GM12878 (cell line): ENCODE data around the gene LPAR3. TPM values are rescaled to one million over a fixed set of nuclear protein-coding genes. Genes with fewer than 3 reads are reported as not detected.

Experiments used
- ATAC-seq: fragments of 200-7000 bp; cut with Tn5 transposase; 3 replicates; pipeline ENCODE4 v1.9.1; 2020; ENCODE audit warnings: mild to moderate bottlenecking, moderate library complexity
- BruUV-seq: library from RNA; stranded (reverse); fragments of 400-500 nt; replicated peaks from 2 replicates; lab custom pipeline; 2021; lab: Mats Ljungman, UMichigan
- CTCF ChIA-PET: fragments of 300-600 bp; sonication (Branson Sonifier 250); formaldehyde crosslinking; extraction: SDS; loops from one replicate; lab custom pipeline; 2021; ENCODE audit warnings: inconsistent platforms; lab: Yijun Ruan, JAX
- POLR2A ChIA-PET: fragments of 350-600 bp; formaldehyde crosslinking; extraction: SDS; loops from one replicate; lab custom pipeline; 2021; ENCODE audit warnings: inconsistent platforms; lab: Charles Lee
- RAD21 ChIA-PET: fragments of 300-600 bp; sonication (Branson Sonifier 250); formaldehyde crosslinking; loops from one replicate; lab custom pipeline; 2023; ENCODE audit warnings: antibody characterized with exemption; ENCODE audit not compliant: unreplicated experiment; lab: Charles Lee
- SMC1A ChIA-PET: fragments of 300-600 bp; sonication (Branson Sonifier 250); formaldehyde crosslinking; loops from one replicate; lab custom pipeline; 2023; ENCODE audit not compliant: unreplicated experiment, uncharacterized antibody; lab: Charles Lee
- DNase-seq: peaks from one replicate; pipeline ENCODE4 v3.0.0-alpha.2; 2011; ENCODE audit warnings: low read depth, low spot score
- FAIRE-seq: peaks from 3 replicates; lab custom pipeline; 2011; peaks lifted over from hg19 to GRCh38; lab: Jason Lieb, UNC
- H2AFZ ChIP-seq: 2 replicates; pipeline ENCODE4 v1.6.0; 2011; ENCODE audit warnings: low read depth, low read length, control low read depth; ENCODE audit not compliant: control insufficient read depth
- H3K27ac ChIP-seq: 2 replicates; pipeline ENCODE4 v1.5.1; 2011; ENCODE audit warnings: control low read depth; ENCODE audit not compliant: control insufficient read depth, insufficient read depth
- H3K27me3 ChIP-seq, 2 experiments: replicated peaks in 1 of 2; 2 replicates each; pipeline versions ENCODE4 v1.6.0 to v1.6.1; 2011; ENCODE audit warnings: low read length in 1 of 2; ENCODE audit not compliant: control insufficient read depth in 2 of 2, insufficient read depth in 2 of 2
- H3K36me3 ChIP-seq, 2 experiments: 2 replicates each; pipeline ENCODE4 v1.5.1; 2011; ENCODE audit warnings: low read length in 1 of 2; ENCODE audit not compliant: control insufficient read depth in 2 of 2, insufficient read depth in 2 of 2
- H3K4me1 ChIP-seq: 2 replicates; pipeline ENCODE4 v1.6.1; 2011; ENCODE audit warnings: mild to moderate bottlenecking, low read length, moderate library complexity, mixed read lengths; ENCODE audit not compliant: control insufficient read depth, insufficient read depth
- H3K4me2 ChIP-seq: 2 replicates; pipeline ENCODE4 v1.6.0; 2011; ENCODE audit warnings: control low read depth; ENCODE audit not compliant: control insufficient read depth, insufficient read depth
- H3K4me3 ChIP-seq: fragments of 200-600 bp; sonication (generic); 2 replicates; pipeline ENCODE4 v1.5.1; 2016
- H3K79me2 ChIP-seq: 2 replicates; pipeline ENCODE4 v1.6.0; 2011; ENCODE audit warnings: low read length; ENCODE audit not compliant: control insufficient read depth, insufficient read depth
- H3K9ac ChIP-seq: 2 replicates; pipeline ENCODE4 v1.8.0; 2011; ENCODE audit warnings: low read length, control low read depth, mixed read lengths; ENCODE audit not compliant: control insufficient read depth, insufficient read depth
- H3K9me3 ChIP-seq: replicated peaks from 3 replicates; pipeline ENCODE4 v1.5.1; 2011; ENCODE audit warnings: mild to moderate bottlenecking, low read length; ENCODE audit not compliant: control insufficient read depth, insufficient read depth
- H4K20me1 ChIP-seq: 2 replicates; pipeline ENCODE4 v1.6.0; 2011; ENCODE audit not compliant: control insufficient read depth, insufficient read depth
- BCLAF1 ChIP-seq: fragments of 450-650 bp; IDR thresholded peaks from 2 replicates; pipeline ENCODE4 v1.6.1; 2017; ENCODE audit warnings: antibody characterized with exemption, mild to moderate bottlenecking, moderate library complexity
- CTCF ChIP-seq, 3 experiments: IDR thresholded peaks in 2 of 3; conservative IDR thresholded peaks in 1 of 3; 2 replicates each; pipeline ENCODE4 v1.5.1; 2011; ENCODE audit warnings: low read depth in 3 of 3, low read length in 3 of 3, mild to moderate bottlenecking in 3 of 3, control low read depth in 2 of 3, moderate library complexity in 2 of 3, inconsistent platforms in 1 of 3, mixed read lengths in 1 of 3; ENCODE audit not compliant: control insufficient read depth in 2 of 3, insufficient read depth in 1 of 3; ENCODE audit errors: extremely low read depth in 1 of 3
- ELK1 ChIP-seq: IDR thresholded peaks from 2 replicates; pipeline ENCODE4 v1.6.1; 2012; ENCODE audit warnings: low read depth, low read length, improper control_type of control experiment
- EP300 ChIP-seq, 2 experiments: fragments of 150-350 bp in 1 of 2; IDR thresholded peaks; 2 replicates each; pipeline ENCODE4 v1.6.1; 2011 to 2012; ENCODE audit warnings: low read depth in 2 of 2, low read length in 2 of 2, borderline replicate concordance in 1 of 2, improper control_type of control experiment in 1 of 2, inconsistent platforms in 1 of 2; ENCODE audit not compliant: control insufficient read depth in 1 of 2
- MLLT1 ChIP-seq: fragments of 450-650 bp; IDR thresholded peaks from 2 replicates; pipeline ENCODE4 v1.6.1; 2016; ENCODE audit warnings: mild to moderate bottlenecking
- MYC ChIP-seq: IDR thresholded peaks from 2 replicates; pipeline ENCODE4 v1.6.1; 2011; ENCODE audit warnings: mild to moderate bottlenecking, low read length, moderate library complexity, inconsistent platforms; ENCODE audit not compliant: insufficient read depth, insufficient replicate concordance, insufficient read length, severe bottlenecking
- NFIC ChIP-seq: IDR thresholded peaks from 2 replicates; pipeline ENCODE4 v1.6.1; 2012; ENCODE audit warnings: low read depth, mild to moderate bottlenecking, inconsistent platforms, low read length, moderate library complexity
- NR2C1 ChIP-seq: fragments of 450-650 bp; IDR thresholded peaks from 2 replicates; pipeline ENCODE4 v1.6.1; 2017; ENCODE audit warnings: antibody characterized with exemption, mild to moderate bottlenecking, moderate library complexity
- NR2C2 ChIP-seq: IDR thresholded peaks from 2 replicates; pipeline ENCODE4 v1.6.1; 2011; ENCODE audit warnings: borderline replicate concordance, low read depth; ENCODE audit not compliant: control insufficient read depth, insufficient read length
- POU2F2 ChIP-seq: IDR thresholded peaks from 3 replicates; pipeline ENCODE4 v1.6.1; 2011; ENCODE audit warnings: low read depth, mild to moderate bottlenecking, low read length, borderline replicate concordance
- RELB ChIP-seq: fragments of 450-650 bp; IDR thresholded peaks from 2 replicates; pipeline ENCODE4 v1.6.1; 2017; ENCODE audit warnings: low read depth, mild to moderate bottlenecking, moderate library complexity
- SIX5 ChIP-seq: IDR thresholded peaks from 2 replicates; pipeline ENCODE4 v1.6.1; 2011; ENCODE audit warnings: mild to moderate bottlenecking, low read depth, low read length, moderate library complexity; ENCODE audit not compliant: severe bottlenecking
- SMAD1 ChIP-seq: fragments of 450-650 bp; IDR thresholded peaks from 2 replicates; pipeline ENCODE4 v1.6.1; 2018; ENCODE audit warnings: mild to moderate bottlenecking, low read depth; ENCODE audit not compliant: partially characterized antibody
- ZBED1 ChIP-seq: IDR thresholded peaks from 2 replicates; pipeline ENCODE4 v1.6.1; 2016; ENCODE audit warnings: borderline replicate concordance
- in situ Hi-C: fragments of 300-500 bp; cut with MboI; formaldehyde crosslinking; loops from 9 replicates; pipeline ENCODE4 v1.14.3; 2018; ENCODE audit warnings: mixed read lengths
- intact Hi-C: fragments of 100-400 bp; cut with micrococcal nuclease; formaldehyde crosslinking; loops from one replicate; pipeline ENCODE4 v1.14.2; 2022; ENCODE audit not compliant: unreplicated experiment
- polyA plus RNA-seq, 11 experiments: library from polyadenylated mRNA; depleted of rRNA in 4 of 11; unstranded in 6 of 11; stranded (reverse) in 5 of 11; fragments of >200 nt; fragmentation: Nextera tagmentation in 4 of 11; fragmentation: Illumina TruSeq in 1 of 11; extraction: Ambion mirVana in 4 of 11; extraction: Trizol in 1 of 11; gene quantifications; 1 replicate in 1 of 11; 2 replicates in 10 of 11; pipeline versions ENCODE4 v1.2.1 to v1.2.3, GENCODE V29; 2011 to 2016; ENCODE audit warnings: inconsistent platforms in 2 of 11, missing spikeins in 2 of 11, low read depth in 1 of 11
- total RNA-seq, 4 experiments: library from RNA; depleted of rRNA in 3 of 4; stranded (reverse); fragments of >200 nt in 3 of 4; fragmentation: Illumina TruSeq in 1 of 4; extraction: Trizol in 1 of 4; gene quantifications; 2 replicates each; pipeline versions ENCODE4 v1.2.1 to v1.2.3, GENCODE V29; 2013 to 2021

The LPAR3 gene
- total and polyA plus RNA-seq, 10 of the 15 experiments (the other 5 are each of a cell fraction or from before 2014, with no cell fraction given) = 0.03 to 0.31 (median 0.09) TPM; not detected in 3

GRCh38 chr1:84768634-84769033 is 124.4 kb downstream of the LPAR3 start:
- Histone ChIP-seq H3K27me3 (peaks cover 0 to 6% of the 10 kb centered on the region in 2 experiments; a peak in 3 of 4 replicates), H3K9ac (no peak overlapping the region), H3K4me3 (no peak overlapping the region), H3K4me2 (no peak overlapping the region), H3K9me3 (no peaks in the 10 kb centered on the region), H3K36me3 (no peaks in the 10 kb centered on the region), H3K79me2 (no peaks in the 10 kb centered on the region), H4K20me1 (no peaks in the 10 kb centered on the region), H3K4me1 (no peaks in the 10 kb centered on the region), H3K27ac (no peak overlapping the region), H2AFZ (no peak overlapping the region)
- RAD21 ChIA-PET = no interaction called here
- no peak for DNase-seq
- SMC1A ChIA-PET = interaction anchor here (1.6 kb wide), 1 partner anchor 167 kb away, joined by 5 read pairs; no protein-coding TSS in a partner anchor
- CTCF ChIA-PET = interaction anchor here (2.0 to 2.4 kb wide), 2 partner anchors 14 to 166 kb away, joined by 7 to 8 read pairs; no protein-coding TSS in a partner anchor
- no peak for FAIRE-seq
- intact Hi-C loops (no loop called here), in situ Hi-C loops (loop anchor here (25.0 kb wide), 2 partner anchors 631 to 856 kb away; partner anchors contain the start of gene PRKACB)
- POLR2A ChIA-PET = no interaction called here
- no peak for ATAC-seq
- BruUV-seq = no TSS peak
- TF ChIP-seq NFIC (no peak), BCLAF1 (no peak), ZBED1 (no peak), NR2C1 (no peak), MYC (no peak), POU2F2 (no peak), RELB (no peak), EP300 (IDR thresholded peaks at IDR 0.05; ENCODE audit: borderline replicate concordance in 1 of 2, control insufficient read depth in 1 of 2, low read depth in 2 of 2, low read length in 2 of 2) (no peak), SIX5 (no peak), SMAD1 (no peak), MLLT1 (no peak), NR2C2 (no peak), CTCF (IDR thresholded peaks at IDR 0.05 in 2 of 3, conservative IDR thresholded peaks at IDR 0.05 in 1 of 3; ENCODE audit: control insufficient read depth in 2 of 3, extremely low read depth in 1 of 3, insufficient read depth in 1 of 3, low read depth in 3 of 3, low read length in 3 of 3) (no peak), ELK1 (no peak)
